K562 (cell line): ENCODE measurements around the gene MCCD1. TPM values are rescaled to one million over a fixed set of nuclear protein-coding genes. Genes with fewer than 3 reads are reported as not detected.

ENCODE experiments used
- BRF1 ChIP-seq: IDR thresholded peaks from 3 replicates; pipeline ENCODE4 v1.6.1; 2011; ENCODE audit warnings: borderline replicate concordance, mild to moderate bottlenecking; ENCODE audit not compliant: insufficient read length; ENCODE audit errors: extremely low read depth
- CREB3L1 ChIP-seq: fragments of 450-650 bp; IDR thresholded peaks from 2 replicates; pipeline ENCODE4 v1.6.1; 2014; ENCODE audit warnings: low read depth, mild to moderate bottlenecking, moderate library complexity, borderline replicate concordance
- E2F5 ChIP-seq: sonication (generic); formaldehyde crosslinking; IDR thresholded peaks from 2 replicates; pipeline ENCODE4 v1.8.0; 2022; ENCODE audit warnings: mild to moderate bottlenecking, missing genetic modification reagents
- MTA1 ChIP-seq: fragments of 450-650 bp; IDR thresholded peaks from 2 replicates; pipeline ENCODE4 v1.6.1; 2017; ENCODE audit warnings: borderline replicate concordance
- SIN3B ChIP-seq: fragments of 450-650 bp; IDR thresholded peaks from 2 replicates; pipeline ENCODE4 v1.6.1; 2017; ENCODE audit warnings: low read depth, mild to moderate bottlenecking, moderate library complexity
- SMARCA5 ChIP-seq: fragments of 450-650 bp; IDR thresholded peaks from 2 replicates; pipeline ENCODE4 v1.6.1; 2016
- SUPT5H ChIP-seq: fragments of 450-650 bp; IDR thresholded peaks from 2 replicates; pipeline ENCODE4 v1.6.1; 2016
- TFE3 ChIP-seq: fragments of 450-650 bp; formaldehyde crosslinking; IDR thresholded peaks from 2 replicates; pipeline ENCODE4 v1.4.0; 2020; ENCODE audit warnings: mild to moderate bottlenecking, mixed read lengths
- ZBTB40 ChIP-seq, 2 experiments: fragments of 450-650 bp in 1 of 2; sonication (generic) in 1 of 2; formaldehyde crosslinking in 1 of 2; IDR thresholded peaks; 2 replicates each; pipeline versions ENCODE4 v1.7.1 to v1.9.0; 2016 to 2022; ENCODE audit warnings: inconsistent platforms in 1 of 2, mild to moderate bottlenecking in 1 of 2, missing genetic modification reagents in 1 of 2
- ZBTB9 ChIP-seq: fragments of 450-650 bp; formaldehyde crosslinking; IDR thresholded peaks from 2 replicates; pipeline ENCODE4 v1.4.0; 2020; ENCODE audit warnings: mild to moderate bottlenecking, moderate library complexity
- ZKSCAN3 ChIP-seq: fragments of 250-450 bp; sonication (Bioruptor Pico); IDR thresholded peaks from 2 replicates; pipeline ENCODE4 v1.4.0; 2020
- ZNF583 ChIP-seq: fragments of 250-450 bp; sonication (Bioruptor Pico); IDR thresholded peaks from 2 replicates; pipeline ENCODE4 v1.4.0; 2020
- polyA plus RNA-seq, 8 experiments: library from polyadenylated mRNA; depleted of rRNA in 4 of 8; stranded (reverse) in 5 of 8; unstranded in 3 of 8; fragments of >200 nt; fragmentation: Nextera tagmentation in 2 of 8; fragmentation: Illumina TruSeq in 1 of 8; extraction: Ambion mirVana in 2 of 8; extraction: Trizol in 1 of 8; gene quantifications; 2 replicates each; pipeline versions ENCODE4 v1.2.1 to v1.2.3, GENCODE V29; 2011 to 2014; ENCODE audit warnings: inconsistent platforms in 1 of 8, missing spikeins in 1 of 8
- total RNA-seq, 7 experiments: library from RNA; depleted of rRNA in 6 of 7; stranded (reverse); fragments of >200 nt in 6 of 7; fragmentation: Illumina TruSeq in 2 of 7; extraction: Trizol in 2 of 7; gene quantifications; 2 replicates each; pipeline versions ENCODE4 v1.2.1 to v1.2.3, GENCODE V29; 2011 to 2021; ENCODE audit warnings: low replicate concordance in 1 of 7

The MCCD1 gene
- total and polyA plus RNA-seq, 9 of the 15 experiments (the other 6 are each of a cell fraction or from before 2014, with no cell fraction given), result not detected

- peak; percentile 92 for TF ChIP-seq ZBTB40 (IDR thresholded peaks at IDR 0.05)
- peak; percentile 37; the same call in 1 of the 2 replicates for TF ChIP-seq ZBTB40 (CRISPR knock-in tag; IDR thresholded peaks at IDR 0.05)
- peak; percentile 36; the same call in 1 of the 2 replicates for TF ChIP-seq ZBTB9 (CRISPR knock-in tag)
- peak; percentile 98 for TF ChIP-seq SUPT5H
- TF ChIP-seq SMARCA5, result no peak
- no peak for TF ChIP-seq BRF1
- TF ChIP-seq SIN3B, result peak; percentile 28; the same call in 1 of the 2 replicates
- TF ChIP-seq ZNF583 (CRISPR knock-in tag), result peak; percentile 86
- no peak for TF ChIP-seq E2F5 (CRISPR knock-in tag)
- TF ChIP-seq ZKSCAN3 (CRISPR knock-in tag), result no peak
- peak; percentile 2; the same call in 1 of the 2 replicates for TF ChIP-seq TFE3 (CRISPR knock-in tag)
- TF ChIP-seq MTA1, result peak; percentile 95
- peak; percentile 73 for TF ChIP-seq CREB3L1
Measured at GRCh38 chr6:31541658-31542521, 13.1 kb downstream of the MCCD1 start, which contains the start of gene DDX39B (continued).
